Astrocyte (in vitro differentiated cells and primary cell): ENCODE measurements around the gene NAV2. TPM values are rescaled to one million over a fixed set of nuclear protein-coding genes. Genes with fewer than 3 reads are reported as not detected.

Source experiments
- DNase-seq: peaks from one replicate; pipeline ENCODE4 v3.0.0-alpha.2; 2010; ENCODE audit warnings: low read depth
- FAIRE-seq: peaks from 2 replicates; lab custom pipeline; 2011; peaks lifted over from hg19 to GRCh38; lab: Jason Lieb, UNC
- H2AFZ ChIP-seq: 2 replicates; pipeline ENCODE4 v1.6.0; 2012; ENCODE audit warnings: low read depth, low read length, inconsistent platforms
- H3K27ac ChIP-seq: 2 replicates; pipeline ENCODE4 v1.5.1; 2011; ENCODE audit warnings: low read depth, low read length, inconsistent platforms
- H3K27me3 ChIP-seq: 2 replicates; pipeline ENCODE4 v1.6.0; 2011; ENCODE audit warnings: low read length, inconsistent platforms; ENCODE audit not compliant: insufficient read depth
- H3K36me3 ChIP-seq: 2 replicates; pipeline ENCODE4 v1.5.1; 2011; ENCODE audit warnings: low read length, inconsistent platforms; ENCODE audit not compliant: insufficient read depth
- H3K4me1 ChIP-seq: 2 replicates; pipeline ENCODE4 v1.5.1; 2011; ENCODE audit warnings: low read length, inconsistent platforms; ENCODE audit not compliant: insufficient read depth
- H3K4me2 ChIP-seq: 2 replicates; pipeline ENCODE4 v1.6.0; 2012; ENCODE audit warnings: low read length, inconsistent platforms
- H3K4me3 ChIP-seq: 2 replicates; pipeline ENCODE4 v1.5.1; 2011; ENCODE audit warnings: low read depth, mild to moderate bottlenecking, low read length, inconsistent platforms; ENCODE audit not compliant: insufficient read depth
- H3K79me2 ChIP-seq: 2 replicates; pipeline ENCODE4 v1.6.0; 2012; ENCODE audit warnings: mild to moderate bottlenecking, low read length, inconsistent platforms; ENCODE audit not compliant: insufficient read depth
- H3K9ac ChIP-seq: 2 replicates; pipeline ENCODE4 v1.6.0; 2012; ENCODE audit warnings: mild to moderate bottlenecking, low read length, inconsistent platforms
- H3K9me3 ChIP-seq: 2 replicates; pipeline ENCODE4 v1.5.1; 2012; ENCODE audit warnings: low read depth, mild to moderate bottlenecking, low read length, inconsistent platforms; ENCODE audit not compliant: insufficient read depth
- H4K20me1 ChIP-seq: 2 replicates; pipeline ENCODE4 v1.6.0; 2012; ENCODE audit warnings: low read length, inconsistent platforms; ENCODE audit not compliant: insufficient read depth
- H3K27ac Mint-ChIP-seq: one replicate; pipeline ENCODE4 v1.8.0; 2021; ENCODE audit warnings: mild to moderate bottlenecking, mixed read lengths; ENCODE audit not compliant: unreplicated experiment
- H3K27me3 Mint-ChIP-seq: one replicate; pipeline ENCODE4 v1.8.0; 2021; ENCODE audit warnings: low read depth, mixed read lengths; ENCODE audit not compliant: unreplicated experiment
- H3K36me3 Mint-ChIP-seq: one replicate; pipeline ENCODE4 v1.8.0; 2021; ENCODE audit warnings: low read depth, mixed read lengths; ENCODE audit not compliant: unreplicated experiment
- H3K4me1 Mint-ChIP-seq: one replicate; pipeline ENCODE4 v1.8.0; 2021; ENCODE audit warnings: low read depth, mixed read lengths; ENCODE audit not compliant: unreplicated experiment
- H3K4me3 Mint-ChIP-seq: one replicate; pipeline ENCODE4 v1.8.0; 2021; ENCODE audit warnings: mild to moderate bottlenecking, moderate library complexity, mixed read lengths; ENCODE audit not compliant: unreplicated experiment
- H3K9me3 Mint-ChIP-seq: one replicate; pipeline ENCODE4 v1.8.0; 2021; ENCODE audit warnings: mild to moderate bottlenecking, mixed read lengths; ENCODE audit not compliant: unreplicated experiment
- EZH2 ChIP-seq: IDR thresholded peaks from 2 replicates; pipeline ENCODE4 v1.6.1; 2012; ENCODE audit warnings: mild to moderate bottlenecking, low read length, inconsistent platforms; ENCODE audit not compliant: insufficient read depth
- total RNA-seq: library from RNA; stranded (reverse); gene quantifications from 2 replicates; pipeline ENCODE4 v1.2.1, GENCODE V29; 2021
- TF ChIP-seq, protein P1 (sequence below): IDR thresholded peaks from 2 replicates; pipeline ENCODE4 v1.5.1; 2011; ENCODE audit warnings: low read depth, mild to moderate bottlenecking, inconsistent platforms, low read length, moderate library complexity; ENCODE audit not compliant: insufficient read depth

Gene NAV2
- total RNA-seq, 1 donor from 2014 or later, result 20.6 TPM

GRCh38 chr11:20030472-20030871 lies 317.8 kb downstream of the NAV2 start:
- DNase-seq (no peak), FAIRE-seq (no peak)
- Histone ChIP-seq H3K27me3 (peaks cover 3% of the 10 kb centered on the region), H3K4me1 (peaks cover 32% of the 10 kb centered on the region), H3K4me3 (no peak overlapping the region), H3K36me3 (no peaks in the 10 kb centered on the region), H3K9ac (no peak overlapping the region), H4K20me1 (peaks cover 3% of the 10 kb centered on the region), H3K4me2 (no peak overlapping the region), H3K79me2 (peaks cover 6% of the 10 kb centered on the region), H3K27ac (peak overlapping the region; percentile 81), H3K9me3 (no peaks in the 10 kb centered on the region), H2AFZ (no peak overlapping the region)
- no peaks in the 10 kb centered on the region for H3K9me3 Mint-ChIP-seq
- TF ChIP-seq, protein P1, sequence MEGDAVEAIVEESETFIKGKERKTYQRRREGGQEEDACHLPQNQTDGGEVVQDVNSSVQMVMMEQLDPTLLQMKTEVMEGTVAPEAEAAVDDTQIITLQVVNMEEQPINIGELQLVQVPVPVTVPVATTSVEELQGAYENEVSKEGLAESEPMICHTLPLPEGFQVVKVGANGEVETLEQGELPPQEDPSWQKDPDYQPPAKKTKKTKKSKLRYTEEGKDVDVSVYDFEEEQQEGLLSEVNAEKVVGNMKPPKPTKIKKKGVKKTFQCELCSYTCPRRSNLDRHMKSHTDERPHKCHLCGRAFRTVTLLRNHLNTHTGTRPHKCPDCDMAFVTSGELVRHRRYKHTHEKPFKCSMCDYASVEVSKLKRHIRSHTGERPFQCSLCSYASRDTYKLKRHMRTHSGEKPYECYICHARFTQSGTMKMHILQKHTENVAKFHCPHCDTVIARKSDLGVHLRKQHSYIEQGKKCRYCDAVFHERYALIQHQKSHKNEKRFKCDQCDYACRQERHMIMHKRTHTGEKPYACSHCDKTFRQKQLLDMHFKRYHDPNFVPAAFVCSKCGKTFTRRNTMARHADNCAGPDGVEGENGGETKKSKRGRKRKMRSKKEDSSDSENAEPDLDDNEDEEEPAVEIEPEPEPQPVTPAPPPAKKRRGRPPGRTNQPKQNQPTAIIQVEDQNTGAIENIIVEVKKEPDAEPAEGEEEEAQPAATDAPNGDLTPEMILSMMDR, result no peak
- no peak for TF ChIP-seq EZH2
- H3K36me3 Mint-ChIP-seq, result no peaks in the 10 kb centered on the region
- H3K27me3 Mint-ChIP-seq, result no peaks in the 10 kb centered on the region
- H3K27ac Mint-ChIP-seq, result peak overlapping the region; percentile 94
- no peak overlapping the region for H3K4me3 Mint-ChIP-seq
- peaks cover 70% of the 10 kb centered on the region for H3K4me1 Mint-ChIP-seq

GRCh38 chr11:20031155-20032001 lies 318.7 kb downstream of the NAV2 start:
- no peaks in the 10 kb centered on the region for H3K9me3 Mint-ChIP-seq
- H3K36me3 Mint-ChIP-seq, result no peaks in the 10 kb centered on the region
- FAIRE-seq (peak; percentile 88), DNase-seq (peak; percentile 99)
- Histone ChIP-seq H3K4me1 (peaks cover 41% of the 10 kb centered on the region), H3K27me3 (peaks cover 3% of the 10 kb centered on the region), H3K36me3 (no peaks in the 10 kb centered on the region), H3K79me2 (peaks cover 6% of the 10 kb centered on the region), H2AFZ (no peak overlapping the region), H3K4me3 (peak overlapping the region; percentile 6), H3K9ac (peak overlapping the region; percentile 68), H3K9me3 (no peaks in the 10 kb centered on the region), H3K4me2 (peak overlapping the region; percentile 69), H3K27ac (peak overlapping the region; percentile 81), H4K20me1 (peaks cover 3% of the 10 kb centered on the region)
- H3K4me1 Mint-ChIP-seq, result peaks cover 74% of the 10 kb centered on the region
- peak overlapping the region; percentile 94 for H3K27ac Mint-ChIP-seq
- no peaks in the 10 kb centered on the region for H3K27me3 Mint-ChIP-seq
- H3K4me3 Mint-ChIP-seq, result peak overlapping the region; percentile 17
- no peak for TF ChIP-seq EZH2
- TF ChIP-seq, protein P1, result no peak

DNA sequence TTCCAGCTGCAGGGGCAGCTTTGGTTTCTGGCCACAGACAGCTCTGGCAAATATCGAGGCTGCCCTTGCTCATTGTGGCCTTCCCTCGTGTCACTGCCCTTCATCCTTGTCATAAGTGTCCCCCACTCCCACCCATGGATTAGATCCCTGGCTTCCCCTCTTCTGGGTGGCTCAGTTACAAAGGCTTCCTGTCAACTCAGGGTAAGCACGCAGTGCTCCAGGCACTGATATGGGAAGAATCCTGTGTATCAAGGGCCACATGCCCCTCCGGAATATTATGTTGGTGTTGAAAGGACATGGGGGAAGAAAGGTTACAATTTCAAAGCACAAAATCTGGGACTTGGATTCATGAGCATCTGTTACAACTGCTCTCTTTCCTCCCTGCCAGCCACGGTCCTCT lies 319.5 kb downstream of the NAV2 start:
- TF ChIP-seq EZH2, result no peak
- TF ChIP-seq, protein P1, result no peak
- peaks cover 6% of the 10 kb centered on the region for H3K79me2 ChIP-seq
- Mint-ChIP-seq H3K9me3 (no peaks in the 10 kb centered on the region), H3K4me3 (no peak overlapping the region), H3K27ac (peak overlapping the region; percentile 94), H3K36me3 (no peaks in the 10 kb centered on the region), H3K27me3 (no peaks in the 10 kb centered on the region), H3K4me1 (peaks cover 74% of the 10 kb centered on the region)
- peaks cover 38% of the 10 kb centered on the region for H3K4me1 ChIP-seq
- H3K4me2 ChIP-seq, result peak overlapping the region; percentile 69
- H3K27ac ChIP-seq, result peak overlapping the region; percentile 81
- no peak for FAIRE-seq
- peaks cover 3% of the 10 kb centered on the region for H3K27me3 ChIP-seq
- DNase-seq, result no peak
- no peaks in the 10 kb centered on the region for H3K36me3 ChIP-seq
- no peaks in the 10 kb centered on the region for H3K9me3 ChIP-seq
- no peak overlapping the region for H3K4me3 ChIP-seq
- peak overlapping the region; percentile 68 for H3K9ac ChIP-seq
- no peak overlapping the region for H2AFZ ChIP-seq
- peaks cover 3% of the 10 kb centered on the region for H4K20me1 ChIP-seq
